Stimulated activated CD8-positive, alpha-beta memory T cell treated with anti-CD3 and anti-CD28 coated beads, Interleukin-7, amount 100 ng/mL, for 4 hours (primary cell): ENCODE results near the gene SLIT2.

Experiments used
- DNase-seq, 2 donors: peaks; one replicate each; pipeline ENCODE4 v3.0.0-alpha.2; 2020; ENCODE audit warnings: low read depth in 2 of 2

Gene SLIT2, protein sequence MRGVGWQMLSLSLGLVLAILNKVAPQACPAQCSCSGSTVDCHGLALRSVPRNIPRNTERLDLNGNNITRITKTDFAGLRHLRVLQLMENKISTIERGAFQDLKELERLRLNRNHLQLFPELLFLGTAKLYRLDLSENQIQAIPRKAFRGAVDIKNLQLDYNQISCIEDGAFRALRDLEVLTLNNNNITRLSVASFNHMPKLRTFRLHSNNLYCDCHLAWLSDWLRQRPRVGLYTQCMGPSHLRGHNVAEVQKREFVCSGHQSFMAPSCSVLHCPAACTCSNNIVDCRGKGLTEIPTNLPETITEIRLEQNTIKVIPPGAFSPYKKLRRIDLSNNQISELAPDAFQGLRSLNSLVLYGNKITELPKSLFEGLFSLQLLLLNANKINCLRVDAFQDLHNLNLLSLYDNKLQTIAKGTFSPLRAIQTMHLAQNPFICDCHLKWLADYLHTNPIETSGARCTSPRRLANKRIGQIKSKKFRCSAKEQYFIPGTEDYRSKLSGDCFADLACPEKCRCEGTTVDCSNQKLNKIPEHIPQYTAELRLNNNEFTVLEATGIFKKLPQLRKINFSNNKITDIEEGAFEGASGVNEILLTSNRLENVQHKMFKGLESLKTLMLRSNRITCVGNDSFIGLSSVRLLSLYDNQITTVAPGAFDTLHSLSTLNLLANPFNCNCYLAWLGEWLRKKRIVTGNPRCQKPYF (N-terminal part only)

GRCh38 chr4:20251796-20252655 lies at the start of gene SLIT2:
Gene SLIT2 (plus strand): TSS chr4:20251905. CDS start chr4:20253816, 1,911 bp downstream.
- DNase-seq: no peak

DNA sequence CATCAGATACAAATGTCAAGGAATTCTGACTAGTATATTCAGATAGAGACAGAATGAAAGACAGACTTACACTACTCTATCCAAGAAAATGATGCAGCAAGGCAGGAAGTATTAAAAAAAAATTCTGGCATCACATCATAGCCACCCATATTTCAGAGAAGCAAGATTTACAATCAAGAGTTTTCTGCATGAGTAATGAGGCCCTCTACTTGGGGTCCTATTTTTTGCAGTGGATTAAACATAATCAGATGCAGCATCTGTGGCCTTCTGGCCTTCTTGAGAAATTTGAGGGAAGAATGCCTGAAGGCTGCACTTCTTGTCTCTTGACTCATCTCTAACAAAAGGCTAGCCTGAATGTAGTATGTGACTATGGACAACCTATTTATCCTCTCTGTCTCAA lies 48.2 kb upstream of the SLIT2 start:
- DNase-seq: no peak

- no peak for DNase-seq
Measured at GRCh38 chr4:20217521-20217920, 34.2 kb upstream of the SLIT2 start.

- no peak for DNase-seq
Measured at GRCh38 chr4:20217951-20218350, 33.8 kb upstream of the SLIT2 start.

DNA sequence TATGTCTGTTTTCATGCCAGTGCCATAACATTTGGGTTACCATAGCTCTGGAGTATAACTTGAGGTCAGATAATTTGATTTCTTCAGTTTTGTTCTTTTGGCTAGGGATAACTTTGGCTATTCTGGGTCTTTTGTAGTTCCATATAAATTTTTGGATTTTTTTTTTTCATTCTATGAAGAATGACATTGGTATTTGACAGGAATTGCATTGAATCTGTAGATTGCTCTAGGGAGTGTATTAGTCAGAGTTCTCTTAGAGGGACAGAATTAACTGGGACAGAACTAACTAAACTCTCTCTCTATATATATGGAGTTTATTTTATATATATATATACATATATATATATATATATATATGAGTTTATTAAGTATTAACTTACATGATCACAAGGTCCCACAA lies 32.2 kb upstream of the SLIT2 start:
- no peak for DNase-seq

DNA sequence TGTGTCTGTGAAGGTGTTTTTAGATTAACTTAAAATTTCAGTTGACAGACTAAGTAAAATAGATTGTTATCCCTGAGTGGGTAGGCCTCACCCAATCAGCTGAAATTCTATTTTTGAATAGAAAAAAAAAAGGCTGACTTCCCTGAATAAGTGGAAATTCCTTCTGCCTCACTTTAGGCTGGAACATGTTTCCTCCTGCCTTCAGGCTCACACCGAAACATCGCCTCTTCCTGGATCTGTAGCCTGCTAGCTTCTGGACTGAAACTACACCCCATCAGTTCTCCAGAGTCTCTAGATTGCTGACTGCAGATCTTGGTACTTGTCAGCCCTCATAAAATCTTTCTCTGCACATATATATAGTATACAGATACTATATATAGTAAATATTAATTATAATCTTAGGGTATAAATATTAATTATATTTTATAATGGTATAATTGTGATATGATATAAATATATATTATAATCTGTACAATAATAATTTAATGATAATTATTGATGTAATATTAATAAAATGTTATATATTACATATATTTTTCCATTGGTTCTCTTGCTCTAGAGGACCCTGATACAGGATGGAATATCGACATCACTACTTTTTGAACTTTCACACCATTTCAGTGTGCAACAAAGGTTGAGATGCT lies 13.7 kb upstream of the SLIT2 start:
- no peak for DNase-seq

DNA sequence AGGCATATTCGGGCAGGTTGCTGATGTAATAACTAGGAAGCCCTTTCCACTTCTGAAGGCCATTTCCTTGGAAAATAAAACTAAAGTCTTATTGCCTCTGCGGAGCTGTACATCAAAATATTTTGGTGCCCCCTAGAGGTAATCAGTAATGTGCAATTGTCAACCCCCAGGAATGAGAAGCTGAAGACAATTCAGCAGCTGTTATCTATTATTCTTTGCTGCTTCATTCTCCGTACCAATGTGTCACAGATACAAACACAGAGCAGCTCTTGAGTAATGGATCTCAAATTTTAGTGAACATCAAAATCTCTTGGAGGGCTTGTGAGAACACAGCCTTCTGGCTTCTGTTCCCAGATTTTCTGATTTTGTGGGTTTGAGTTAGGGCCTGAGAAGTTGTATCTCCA lies 3.5 kb upstream of the SLIT2 start:
- DNase-seq: no peak

DNA sequence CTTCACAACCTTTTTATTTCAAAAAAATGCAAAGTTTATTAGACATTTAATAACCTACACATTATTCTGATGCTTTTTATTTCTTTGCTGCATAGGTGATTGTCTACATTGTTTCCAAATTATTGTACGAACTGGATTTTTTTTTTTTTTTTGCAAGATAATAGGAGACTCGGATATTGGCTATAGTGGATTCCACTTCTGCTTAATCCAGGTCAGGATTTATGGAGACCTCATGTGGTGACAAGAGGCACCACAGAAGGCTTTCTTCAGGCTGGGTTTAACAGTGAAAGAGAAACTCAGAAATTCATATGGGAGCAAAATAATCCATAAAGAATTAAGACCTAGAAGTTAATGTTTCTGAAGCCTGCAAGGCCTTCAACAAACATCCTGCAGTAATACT lies 2.4 kb upstream of the SLIT2 start:
- no peak for DNase-seq

DNA sequence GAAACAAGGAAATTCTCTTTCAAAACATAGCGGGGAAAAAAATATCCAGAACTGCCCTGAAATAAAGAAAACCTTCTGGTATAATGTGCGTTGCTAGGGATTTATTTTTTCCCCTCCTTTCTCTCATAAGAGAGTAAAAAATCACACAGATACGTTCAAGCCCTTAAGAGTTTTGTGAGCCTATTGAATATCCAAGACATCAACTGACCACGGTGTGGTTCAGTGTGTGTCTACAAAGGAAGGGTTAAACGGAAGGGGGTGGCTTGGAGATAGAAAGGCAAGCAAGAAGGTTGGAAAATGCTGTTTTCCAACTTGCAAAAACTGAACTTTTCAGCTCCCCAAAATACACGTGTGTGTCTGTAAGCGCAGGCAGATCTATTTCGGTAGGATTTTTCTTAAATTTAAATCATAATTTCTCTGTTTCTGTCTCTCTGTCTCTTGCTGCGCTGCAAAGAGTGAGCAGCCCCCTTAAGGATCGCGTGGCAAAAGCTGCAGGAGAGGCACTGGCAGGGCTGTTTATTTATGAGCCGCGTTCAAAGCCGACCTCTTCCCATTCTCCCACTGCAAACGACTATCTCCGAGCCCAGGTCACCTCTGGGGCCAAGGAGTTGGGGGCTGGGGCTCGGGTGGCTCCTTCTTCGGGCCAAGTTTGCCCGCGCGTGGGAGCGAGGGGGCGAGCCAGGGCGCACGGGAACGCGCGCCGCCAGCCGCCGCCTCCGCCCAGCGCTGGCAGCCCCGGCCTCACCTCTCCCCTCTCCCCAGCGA lies 492 bp upstream of the SLIT2 start:
- no peak for DNase-seq

GRCh38 chr4:20252656-20253282 lies 1.1 kb downstream of the SLIT2 start:
- no peak for DNase-seq

GRCh38 chr4:20253283-20253734 lies 1.6 kb downstream of the SLIT2 start:
- no peak for DNase-seq

GRCh38 chr4:20253735-20254409 lies 2.2 kb downstream of the SLIT2 start:
- no peak for DNase-seq

GRCh38 chr4:20254511-20255250 lies 3.0 kb downstream of the SLIT2 start:
- DNase-seq: no peak

DNA sequence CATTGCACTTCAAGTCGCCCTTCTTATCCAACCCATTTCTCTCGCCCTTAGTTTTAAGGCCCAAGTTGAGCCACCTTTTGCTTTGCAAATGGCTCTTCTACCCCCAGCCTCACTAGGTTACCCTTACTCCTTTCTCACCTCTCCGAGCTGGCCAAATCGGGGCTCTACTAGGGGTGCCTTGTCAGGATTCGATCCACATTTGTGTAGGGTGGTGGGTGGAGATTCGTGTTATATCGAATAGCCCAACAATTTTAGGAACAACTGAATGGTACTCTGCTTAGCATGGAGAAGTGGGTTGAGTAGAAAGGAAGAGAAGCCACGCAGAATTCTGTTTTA lies 3.5 kb downstream of the SLIT2 start:
- no peak for DNase-seq

DNA sequence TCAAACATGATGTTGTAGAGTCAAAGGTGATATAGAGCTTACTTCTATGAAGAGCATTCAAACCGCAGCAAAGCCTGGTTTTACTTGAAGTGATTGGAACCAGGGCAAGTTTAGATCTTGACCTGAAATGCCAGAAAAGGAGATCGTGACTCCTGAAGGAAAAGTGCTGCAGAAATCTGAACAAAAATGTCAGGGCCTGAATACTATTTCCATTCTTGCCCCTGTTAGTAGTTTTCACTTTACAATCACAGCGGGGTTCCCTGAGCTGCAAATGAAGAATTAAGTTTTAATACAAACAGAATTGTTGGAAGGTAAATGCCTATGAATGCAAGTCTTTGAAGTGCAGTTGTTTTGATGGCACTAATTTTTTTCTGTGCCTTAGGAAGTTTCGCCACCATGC lies 4.1 kb downstream of the SLIT2 start:
- DNase-seq: no peak

DNA sequence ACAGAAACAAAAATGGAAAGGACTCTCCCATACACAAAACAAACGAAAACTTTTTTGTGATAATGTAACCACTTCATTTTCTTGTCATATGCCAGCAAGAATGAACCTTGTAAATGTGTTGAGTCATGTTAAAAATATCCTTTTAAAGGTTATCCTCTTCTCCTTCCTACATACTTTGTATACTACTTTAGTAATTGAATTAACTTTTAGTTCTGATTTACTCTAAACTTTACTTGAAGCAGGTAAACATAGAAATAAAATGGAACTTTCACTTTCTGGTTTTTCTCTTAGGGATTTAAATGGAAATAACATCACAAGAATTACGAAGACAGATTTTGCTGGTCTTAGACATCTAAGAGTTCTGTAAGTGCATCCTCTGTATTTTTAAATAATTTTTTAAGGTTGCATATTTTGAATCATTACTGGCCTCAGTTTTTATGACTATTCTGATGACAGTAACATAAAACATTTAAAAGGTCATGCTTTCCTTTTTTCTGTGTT lies 4.7 kb downstream of the SLIT2 start:
- no peak for DNase-seq

DNA sequence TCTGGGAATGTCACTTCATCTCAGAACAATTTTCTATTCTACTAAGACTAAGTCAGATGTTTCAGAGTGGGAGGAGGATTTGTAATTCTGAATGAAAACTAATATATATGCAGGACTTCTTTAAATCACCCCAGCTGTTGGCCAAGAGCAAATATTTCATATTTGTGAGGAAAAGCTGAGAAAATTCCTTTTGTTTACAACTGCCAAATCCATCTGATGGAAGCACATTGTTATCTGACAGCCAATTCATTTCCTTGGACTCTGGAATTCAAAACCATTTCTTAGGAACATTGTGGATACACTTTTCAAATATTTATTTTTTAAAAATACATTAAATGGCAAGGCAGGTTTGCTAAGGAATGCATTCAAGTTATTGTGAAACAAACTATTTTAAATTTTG lies 8.0 kb downstream of the SLIT2 start:
- DNase-seq: no peak

DNA sequence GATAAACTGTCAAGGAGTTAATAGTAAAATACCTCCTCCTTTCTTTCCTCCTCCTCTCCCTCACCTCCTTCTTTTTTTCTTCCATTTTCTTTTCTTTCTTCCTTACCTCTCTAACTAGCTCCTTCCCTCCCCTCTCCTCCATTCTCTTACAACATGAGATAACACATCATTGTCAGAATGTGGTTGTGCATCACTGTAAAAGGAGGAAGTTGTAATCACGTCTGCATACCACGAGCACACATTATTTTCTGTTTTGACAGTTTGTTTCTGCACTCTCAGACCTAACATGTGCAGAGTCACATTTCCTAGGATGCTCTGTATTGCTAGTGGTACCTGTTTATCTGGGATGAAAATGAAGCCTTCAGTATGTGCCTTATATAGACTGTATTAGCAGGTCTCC lies 9.1 kb downstream of the SLIT2 start:
- no peak for DNase-seq

GRCh38 chr4:20262221-20262620 lies 10.5 kb downstream of the SLIT2 start:
- no peak for DNase-seq
